GM11168 (cell line): ENCODE data around the gene MAGEL2.
"Not testable (repeated sequence)": the region's sequence is repeated elsewhere in the genome, so short reads cannot be mapped to it uniquely, and the experiment has no call there.

ENCODE experiments used
- in situ Hi-C: fragments of 300-500 bp; cut with MboI; formaldehyde crosslinking; loops from one replicate; pipeline ENCODE4 v1.12.0; 2022; ENCODE audit warnings: low sequenced_read_pairs; ENCODE audit not compliant: unreplicated experiment

MAGEL2 gene

DNA sequence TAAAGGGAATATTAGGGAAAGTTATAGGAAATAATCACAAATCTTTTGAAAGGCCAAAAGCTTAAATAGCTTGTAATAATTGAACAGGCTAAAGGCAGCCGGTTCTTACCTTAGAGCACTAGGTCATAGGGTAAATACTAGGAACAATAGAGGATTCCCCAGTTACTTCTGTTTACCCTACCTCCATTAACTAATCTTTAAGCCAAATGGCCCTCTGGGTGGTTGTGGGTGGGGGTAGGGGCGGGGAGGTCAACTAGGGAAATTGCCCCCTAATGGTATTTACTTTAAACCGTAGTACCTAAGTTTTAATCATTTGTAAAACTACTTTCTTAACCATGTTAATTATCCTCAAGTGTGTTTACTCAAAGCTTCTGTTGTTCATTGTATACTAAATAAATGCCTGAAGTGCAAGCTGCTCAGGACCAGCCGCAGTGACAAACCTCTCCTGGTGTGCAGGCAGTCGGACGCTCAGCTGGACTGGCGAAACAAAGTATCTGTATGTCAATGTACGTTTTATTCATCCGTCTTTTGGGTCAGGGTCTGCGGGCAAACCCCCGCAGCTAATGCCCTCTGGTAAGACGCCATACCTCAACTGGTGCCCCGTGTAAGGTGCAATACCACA, 18.9 kb downstream of the MAGEL2 start:
- in situ Hi-C loops = no loop called here

DNA sequence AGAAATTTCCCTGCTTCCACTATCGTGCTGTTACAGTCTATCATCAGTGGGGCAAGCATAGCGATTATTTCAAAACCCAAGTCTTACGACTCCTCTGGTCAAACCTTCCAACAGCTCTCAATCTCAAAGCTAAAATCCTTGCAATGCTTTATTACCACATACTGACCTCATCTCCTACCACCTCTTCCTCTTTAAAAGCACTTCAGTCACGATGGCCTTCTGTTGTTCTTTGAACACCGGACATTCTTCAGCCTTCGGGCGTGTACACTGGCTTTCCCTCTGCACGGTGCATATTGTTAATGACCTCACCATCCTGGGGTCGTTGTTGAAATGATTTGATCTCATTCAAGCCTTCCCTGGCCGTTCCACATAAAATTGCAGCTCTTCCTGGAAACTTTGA, 31.1 kb downstream of the MAGEL2 start:
- in situ Hi-C loops = no loop called here

DNA sequence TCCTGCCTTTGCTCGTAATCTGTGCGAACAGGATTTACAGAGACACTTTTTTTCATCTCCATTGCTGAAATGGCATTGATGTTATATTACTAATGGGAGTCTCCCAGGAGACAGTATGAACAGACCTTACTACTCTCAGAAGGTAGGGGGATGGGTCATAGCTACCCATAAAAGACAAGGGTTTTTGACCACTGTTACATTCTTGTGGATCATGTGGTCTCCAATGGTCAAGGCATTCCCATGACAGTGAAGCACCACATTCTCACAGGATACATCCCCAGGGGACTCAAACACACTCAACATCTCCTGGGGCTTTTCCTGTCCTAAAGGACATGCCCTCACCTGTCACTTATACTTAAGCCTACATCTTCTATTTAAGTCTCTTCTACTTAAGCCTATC, 41.4 kb downstream of the MAGEL2 start:
- in situ Hi-C loops = no loop called here

- in situ Hi-C loops = no loop called here
Observed at GRCh38 chr15:23602124-23602523, 45.5 kb downstream of the MAGEL2 start.

DNA sequence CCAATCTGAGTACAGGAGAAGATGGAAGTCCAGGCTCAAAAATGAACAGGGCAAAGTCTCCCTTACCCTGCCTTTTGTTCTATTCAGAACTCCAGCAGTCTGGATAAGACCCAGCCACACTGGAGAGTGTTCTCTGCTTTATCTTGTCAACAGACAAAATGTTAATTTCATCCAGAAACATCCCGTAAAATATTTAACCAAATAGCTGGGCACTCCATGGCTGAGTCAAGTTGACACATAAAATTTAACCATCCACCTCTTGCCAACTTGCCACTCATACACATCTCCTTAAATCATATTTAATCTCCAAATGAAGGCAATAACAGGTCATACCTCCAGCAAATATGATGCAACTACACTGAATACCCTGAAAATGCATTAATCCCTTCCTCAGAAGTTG, 48.6 kb downstream of the MAGEL2 start:
- in situ Hi-C loops = no loop called here

DNA sequence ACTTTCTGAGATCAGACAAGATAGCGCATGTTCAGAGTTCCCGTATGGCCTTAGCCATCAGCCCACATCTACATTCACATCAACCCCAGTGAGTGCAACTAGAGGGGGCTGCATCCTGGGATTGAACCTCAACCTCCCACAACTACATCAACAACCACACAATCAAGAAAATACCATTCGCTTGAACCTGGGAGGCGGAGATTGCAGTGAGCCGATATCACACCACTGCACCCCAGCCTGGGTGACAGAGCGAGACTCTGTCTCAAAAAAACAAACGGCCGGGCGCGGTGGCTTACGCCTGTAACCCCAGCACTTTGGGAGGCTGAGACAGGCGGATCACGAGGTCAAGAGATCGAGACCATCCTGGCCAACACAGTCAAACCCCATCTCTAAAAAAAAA, 50.4 kb downstream of the MAGEL2 start:
- in situ Hi-C loops = not testable (repeated sequence)

- in situ Hi-C loops = no loop called here
Observed at GRCh38 chr15:23596736-23597135, 50.9 kb downstream of the MAGEL2 start.

DNA sequence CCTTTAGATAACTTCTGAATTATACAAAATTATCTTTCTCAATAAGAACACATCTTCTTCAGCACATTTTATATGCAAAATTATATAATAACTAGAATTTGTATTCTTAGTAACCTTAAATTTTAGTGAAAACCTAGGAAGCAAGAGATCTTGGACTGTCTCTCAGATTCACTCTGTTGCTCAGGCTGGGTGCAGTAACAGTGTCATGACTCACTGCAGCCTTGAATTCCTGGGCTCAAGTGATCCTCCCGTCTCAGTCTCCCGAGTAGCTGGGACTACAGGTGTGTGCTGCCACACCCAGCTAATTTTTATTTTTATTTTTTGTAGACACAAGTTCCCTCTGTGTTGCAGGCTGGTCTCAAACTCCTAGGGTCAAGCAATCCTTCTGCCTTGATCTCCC, 52.3 kb downstream of the MAGEL2 start:
- in situ Hi-C loops = no loop called here

- in situ Hi-C loops = no loop called here
Observed at GRCh38 chr15:23594252-23594770, 53.4 kb downstream of the MAGEL2 start.
